ENCODE measurements around the gene PRRG2. TPM values are rescaled to one million over a fixed set of nuclear protein-coding genes. Genes with fewer than 3 reads are reported as not detected.

PRRG2 gene
- total and polyA plus RNA-seq, 9 of the 15 experiments (the other 6 are each of a cell fraction or from before 2014, with no cell fraction given): 0.06 to 1.1 (median 0.33) TPM

- no peak for TF ChIP-seq ARID3B (CRISPR knock-in tag; IDR thresholded peaks at IDR 0.05; ENCODE audit: borderline replicate concordance)
- no peak for TF ChIP-seq ZNF277 (CRISPR knock-in tag; IDR thresholded peaks at IDR 0.05; ENCODE audit: borderline replicate concordance)
- TF ChIP-seq ZNF398 (CRISPR knock-in tag; IDR thresholded peaks at IDR 0.05): no peak
- TF ChIP-seq ETV1 (tag; conservative IDR thresholded peaks at IDR 0.05; ENCODE audit: low read depth): peak; percentile 95
- TF ChIP-seq FOXJ2 (tag; IDR thresholded peaks at IDR 0.05): no peak
- peak; percentile 94 for TF ChIP-seq PKNOX1 (IDR thresholded peaks at IDR 0.05)
- no peak for TF ChIP-seq CREBBP (IDR thresholded peaks at IDR 0.05; ENCODE audit: low read depth, low read length)
- peak; percentile 56; the same call in 1 of the 2 replicates for TF ChIP-seq MXI1 (IDR thresholded peaks at IDR 0.05; ENCODE audit: low read depth, low read length)
- TF ChIP-seq TBL1XR1 (IDR thresholded peaks at IDR 0.05; ENCODE audit: low read length in 2 of 2): peak; percentile 70 to 82; a peak in 3 of 4 replicates
- TF ChIP-seq ZNF253 (CRISPR knock-in tag; conservative IDR thresholded peaks at IDR 0.05): no peak
- TF ChIP-seq ZBTB26 (CRISPR knock-in tag; IDR thresholded peaks at IDR 0.05): no peak
- TF ChIP-seq OTX1 (CRISPR knock-in tag; IDR thresholded peaks at IDR 0.05): peak; percentile 89; the same call in 1 of the 2 replicates
- TF ChIP-seq MECOM (CRISPR knock-in tag; IDR thresholded peaks at IDR 0.05): 0 out of 2 replicates have a peak, but pooled peaks have one; percentile 56
- TF ChIP-seq CEBPG (CRISPR knock-in tag; IDR thresholded peaks at IDR 0.05): no peak
- 0 out of 4 replicates have a peak, but pooled peaks of 1 of the 2 experiments have one; percentile 24 for TF ChIP-seq CEBPG (tag; conservative IDR thresholded peaks at IDR 0.05 in 1 of 2, IDR thresholded peaks at IDR 0.05 in 1 of 2)
- TF ChIP-seq PML (IDR thresholded peaks at IDR 0.05; ENCODE audit: low read length): peak; percentile 92
- peak in 1 of 2 experiments; percentile 80; a peak in 2 of 4 replicates for TF ChIP-seq ZNF639 (CRISPR knock-in tag; conservative IDR thresholded peaks at IDR 0.05 in 1 of 2, IDR thresholded peaks at IDR 0.05 in 1 of 2)
These were observed 681 bp upstream of the PRRG2 start, which contains the start of gene NOSIP (continued) for GRCh38 chr19:49580264-49581006.
